ENCODE measurements around the gene LSG1. TPM values are rescaled to one million over a fixed set of nuclear protein-coding genes. Genes with fewer than 3 reads are reported as not detected.

The LSG1 gene
- total and polyA plus RNA-seq, 2 of the 13 experiments (the other 11 are each of a cell fraction or from before 2014, with no cell fraction given) = 21.4 to 32.1 TPM

- TF ChIP-seq ZBTB33 (CRISPR knock-in tag; IDR thresholded peaks at IDR 0.05) = peak; percentile 18; the same call in 1 of the 2 replicates
- peak; percentile 84; the same call in 1 of the 2 replicates for TF ChIP-seq SNAPC4 (CRISPR knock-in tag; IDR thresholded peaks at IDR 0.05)
- TF ChIP-seq KLF15 (CRISPR knock-in tag; IDR thresholded peaks at IDR 0.05; ENCODE audit: borderline replicate concordance) = no peak
- TF ChIP-seq NFATC3 (CRISPR knock-in tag; IDR thresholded peaks at IDR 0.05) = 0 out of 2 replicates have a peak, but pooled peaks have one; percentile 48
- TF ChIP-seq ZNF747 (CRISPR knock-in tag; IDR thresholded peaks at IDR 0.05; ENCODE audit: borderline replicate concordance) = peak; percentile 86; the same call in 1 of the 2 replicates
- TF ChIP-seq GABPB1 (CRISPR knock-in tag; IDR thresholded peaks at IDR 0.05) = peak; percentile 96
- no peak for TF ChIP-seq ZBTB1 (CRISPR knock-in tag; IDR thresholded peaks at IDR 0.05; ENCODE audit: borderline replicate concordance)
- no peak for TF ChIP-seq SIX1 (CRISPR knock-in tag; IDR thresholded peaks at IDR 0.05; ENCODE audit: borderline replicate concordance)
- peak; percentile 59 for TF ChIP-seq THRA (CRISPR knock-in tag; IDR thresholded peaks at IDR 0.05; ENCODE audit: borderline replicate concordance)
- no peak; the same call in 1 of the 2 replicates for TF ChIP-seq ZNF281 (CRISPR knock-in tag; IDR thresholded peaks at IDR 0.05; ENCODE audit: borderline replicate concordance)
- no peak for TF ChIP-seq ZNF496 (CRISPR knock-in tag; IDR thresholded peaks at IDR 0.05; ENCODE audit: insufficient replicate concordance)
- no peak for TF ChIP-seq TEAD2 (CRISPR knock-in tag; IDR thresholded peaks at IDR 0.05)
- no peak; the same call in 1 of the 2 replicates for TF ChIP-seq TOPORS (CRISPR knock-in tag; IDR thresholded peaks at IDR 0.05)
- no peak for TF ChIP-seq PBX3 (CRISPR knock-in tag; IDR thresholded peaks at IDR 0.05; ENCODE audit: borderline replicate concordance)
Measured at GRCh38 chr3:194671900-194672808, at the start of gene LSG1 (continued).

Measured in HepG2 (cell line).